Astrocyte (in vitro differentiated cells and primary cell): ENCODE measurements around the gene GLB1L2.

Experiments
- CTCF ChIP-seq: IDR thresholded peaks from 2 replicates; pipeline ENCODE4 v1.5.1; 2011; ENCODE audit warnings: low read depth, mild to moderate bottlenecking, inconsistent platforms, low read length, moderate library complexity; ENCODE audit not compliant: insufficient read depth
- EZH2 ChIP-seq: IDR thresholded peaks from 2 replicates; pipeline ENCODE4 v1.6.1; 2012; ENCODE audit warnings: mild to moderate bottlenecking, low read length, inconsistent platforms; ENCODE audit not compliant: insufficient read depth

- no peak for TF ChIP-seq CTCF
- no peak for TF ChIP-seq EZH2
Measured at GRCh38 chr11:134338654-134339053, 6.9 kb downstream of the GLB1L2 start.
